Stimulated activated CD8-positive, alpha-beta memory T cell treated with anti-CD3 and anti-CD28 coated beads, Interleukin-2, amount 100 ng/mL, for 1 hour (primary cell): ENCODE measurements around the gene CSH1.
A peak's percentile ranks its signal among the peaks of the same experiment; 100 is the strongest.
"Not testable (repeated sequence)": the region's sequence is repeated elsewhere in the genome, so short reads cannot be mapped to it uniquely, and the experiment has no call there.

Experiments
- DNase-seq, 2 donors: peaks; one replicate each; pipeline ENCODE4 v3.0.0-alpha.2; 2020; ENCODE audit warnings: low read depth in 2 of 2

Gene CSH1

GRCh38 chr17:63928966-63929695 is 32.8 kb upstream of the CSH1 start:
- DNase-seq = no peak

DNA sequence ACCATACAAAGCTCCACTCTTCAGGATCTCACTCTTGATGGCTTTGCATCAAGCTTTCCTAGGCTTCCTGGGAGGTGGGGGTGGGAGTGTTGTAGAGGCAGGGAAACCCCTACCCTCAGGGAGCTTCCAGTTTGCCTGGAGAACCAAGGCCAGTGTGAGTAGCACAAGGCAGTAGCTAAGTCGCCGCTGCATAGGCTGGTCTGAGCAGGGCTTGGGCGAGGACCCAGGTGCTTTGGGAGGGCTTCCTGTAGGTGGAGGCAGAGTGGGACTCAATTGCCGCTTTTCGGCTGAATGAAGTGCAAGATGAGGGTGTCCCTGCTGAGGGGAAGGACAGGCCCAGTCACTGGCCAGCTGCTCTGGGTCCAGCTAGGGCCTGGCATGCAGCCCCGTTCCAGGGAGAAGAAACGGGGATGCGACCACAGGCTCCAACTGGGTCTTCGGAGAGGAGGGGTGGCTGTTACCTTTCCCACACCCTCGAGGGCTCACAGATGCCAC is 31.8 kb upstream of the CSH1 start:
- DNase-seq = no peak

DNA sequence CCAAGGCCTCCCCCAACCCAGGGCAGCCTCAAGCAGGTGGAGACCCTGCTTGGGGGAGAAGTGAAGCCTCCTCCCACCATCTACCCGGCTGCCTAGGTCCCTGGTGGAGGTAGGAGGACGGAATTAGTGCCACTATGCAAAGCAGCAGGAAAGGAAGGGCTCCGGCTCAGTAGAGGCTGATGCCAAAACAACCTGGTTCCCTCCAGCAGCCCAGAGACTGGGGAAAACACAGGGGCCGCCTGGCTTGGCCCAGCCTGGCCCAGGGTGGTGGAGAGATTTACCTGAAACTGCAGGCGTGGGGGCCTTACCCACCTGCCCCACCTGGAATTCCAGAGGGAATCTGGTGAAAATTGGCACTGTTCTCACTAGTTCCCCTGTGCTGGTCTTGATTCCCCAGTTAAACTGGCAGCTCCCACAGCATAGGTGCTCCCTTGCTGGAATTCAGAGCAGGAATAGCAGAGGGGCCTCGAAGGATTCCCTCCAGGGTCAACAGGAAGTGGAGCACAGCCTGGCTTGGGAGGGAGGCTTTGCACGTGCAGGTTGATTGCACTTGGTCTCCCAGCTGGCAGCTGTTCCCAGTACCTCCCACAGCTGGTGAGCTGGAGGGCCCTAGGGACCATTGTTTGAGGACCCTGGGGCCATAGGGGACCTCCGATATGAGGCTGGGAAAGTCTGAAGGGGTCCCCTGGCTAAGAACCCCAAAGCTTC is 31.2 kb upstream of the CSH1 start:
- no peak for DNase-seq

DNA sequence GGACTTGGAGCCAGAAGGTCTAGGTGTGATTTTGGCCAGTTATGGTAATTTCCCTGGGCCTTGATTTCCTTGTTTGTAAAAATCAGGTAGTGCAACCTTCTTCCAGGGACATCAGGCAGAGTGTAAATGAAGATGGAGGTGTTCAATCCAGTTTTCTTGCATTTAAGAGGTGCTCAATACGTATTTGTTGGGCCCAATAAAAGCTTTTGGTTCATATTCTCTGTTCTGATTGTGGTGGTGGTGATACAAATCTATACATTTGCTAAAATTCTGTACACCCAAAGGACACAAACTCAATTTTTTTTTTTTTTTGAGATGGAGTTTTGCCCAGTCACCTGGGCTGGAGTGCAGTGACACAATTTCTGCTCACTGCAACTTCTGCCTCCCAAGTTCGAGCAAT is 29.8 kb upstream of the CSH1 start:
- no peak for DNase-seq

- DNase-seq = no peak
Observed at GRCh38 chr17:63925615-63926014, 29.2 kb upstream of the CSH1 start.

DNA sequence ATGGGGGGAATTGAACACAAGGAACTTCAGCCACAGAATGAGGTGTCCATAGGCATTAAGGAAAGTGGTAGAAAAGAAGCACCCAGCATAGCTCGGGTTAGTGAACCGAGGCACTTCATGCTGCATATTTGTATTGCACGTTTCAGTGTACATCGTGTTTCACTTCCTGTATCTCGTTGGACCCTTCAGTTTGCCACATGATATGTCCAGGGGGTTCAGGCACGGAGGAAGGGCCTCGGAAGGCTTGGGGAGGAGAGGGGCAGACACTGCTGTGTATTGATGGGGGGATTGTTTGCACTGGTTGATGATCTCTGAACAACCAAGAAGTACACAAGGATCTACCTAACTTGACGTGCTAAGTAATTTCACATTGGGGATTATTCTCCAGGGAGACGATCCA is 26.0 kb upstream of the CSH1 start:
- DNase-seq = not testable (repeated sequence)

GRCh38 chr17:63920779-63921178 is 24.4 kb upstream of the CSH1 start:
- not testable (repeated sequence) for DNase-seq

- not testable (repeated sequence) for DNase-seq
Observed at GRCh38 chr17:63920050-63920449, 23.7 kb upstream of the CSH1 start.

DNA sequence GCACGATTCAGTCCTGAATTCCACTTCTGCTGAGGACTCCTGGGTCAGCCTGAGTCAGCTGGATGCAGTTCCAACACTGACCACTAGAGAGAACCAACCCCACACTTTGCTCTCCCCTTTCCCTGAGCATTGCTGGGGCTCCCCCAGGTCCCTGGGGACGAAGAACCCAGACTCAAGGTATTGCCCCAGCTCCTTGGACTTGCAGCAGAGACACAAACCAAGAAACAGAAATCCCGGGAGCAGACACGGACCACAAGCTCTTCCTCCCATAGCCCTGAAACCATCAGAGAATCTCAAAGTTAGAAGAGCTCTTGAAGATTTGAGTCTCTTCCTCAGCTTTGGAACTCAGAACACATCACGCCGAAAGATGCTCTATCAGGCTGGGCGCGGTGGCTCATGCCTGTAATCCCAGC is 22.9 kb upstream of the CSH1 start:
- peak; percentile 38 to 45 for DNase-seq

GRCh38 chr17:63918789-63919305 is 22.5 kb upstream of the CSH1 start, which contains the start of gene GH1:
TSS of gene GH1 (minus strand) at chr17:63918839. CDS start at chr17:63918776, 63 bp downstream.
- not testable (repeated sequence) for DNase-seq

DNA sequence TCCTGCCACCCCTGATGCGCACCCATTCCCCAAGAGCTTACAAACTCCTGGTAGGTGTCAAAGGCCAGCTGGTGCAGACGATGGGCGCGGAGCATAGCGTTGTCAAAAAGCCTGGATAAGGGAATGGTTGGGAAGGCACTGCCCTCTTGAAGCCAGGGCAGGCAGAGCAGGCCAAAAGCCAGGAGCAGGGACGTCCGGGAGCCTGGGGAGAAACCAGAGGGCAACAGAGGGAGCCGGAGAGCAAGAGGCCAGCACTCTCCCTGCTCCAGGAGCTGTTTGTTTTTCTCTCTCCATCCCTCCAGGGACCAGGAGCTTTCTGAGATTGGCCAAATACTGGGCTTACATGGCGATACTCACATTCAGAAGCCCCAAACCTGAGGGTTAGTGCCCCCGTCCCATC is 21.9 kb upstream of the CSH1 start:
- no peak for DNase-seq

- no peak for DNase-seq
Observed at GRCh38 chr17:63917646-63918045, 21.3 kb upstream of the CSH1 start.

GRCh38 chr17:63917206-63917605 is 20.8 kb upstream of the CSH1 start:
- DNase-seq = not testable (repeated sequence)

DNA sequence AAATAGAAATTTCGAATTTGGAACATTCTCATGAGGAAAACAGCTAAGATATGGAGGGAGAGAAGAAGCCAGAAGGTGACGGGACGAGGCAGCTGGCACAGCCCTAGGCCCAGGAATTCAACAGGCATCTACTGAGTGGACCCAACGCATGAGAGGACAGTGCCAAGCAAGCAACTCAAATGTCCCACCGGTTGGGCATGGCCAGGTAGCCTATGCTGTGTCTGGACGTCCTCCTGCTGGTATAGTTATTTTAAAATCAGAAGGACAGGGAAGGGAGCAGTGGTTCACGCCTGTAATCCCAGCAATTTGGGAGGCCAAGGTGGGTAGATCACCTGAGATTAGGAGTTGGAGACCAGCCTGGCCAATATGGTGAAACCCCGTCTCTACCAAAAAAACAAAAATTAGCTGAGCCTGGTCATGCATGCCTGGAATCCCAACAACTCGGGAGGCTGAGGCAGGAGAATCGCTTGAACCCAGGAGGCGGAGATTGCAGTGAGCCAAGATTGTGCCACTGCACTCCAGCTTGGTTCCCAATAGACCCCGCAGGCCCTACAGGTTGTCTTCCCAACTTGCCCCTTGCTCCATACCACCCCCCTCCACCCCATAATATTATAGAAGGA is 20.3 kb upstream of the CSH1 start:
- no peak for DNase-seq

- DNase-seq = not testable (repeated sequence)
Observed at GRCh38 chr17:63915753-63916152, 19.4 kb upstream of the CSH1 start.

DNA sequence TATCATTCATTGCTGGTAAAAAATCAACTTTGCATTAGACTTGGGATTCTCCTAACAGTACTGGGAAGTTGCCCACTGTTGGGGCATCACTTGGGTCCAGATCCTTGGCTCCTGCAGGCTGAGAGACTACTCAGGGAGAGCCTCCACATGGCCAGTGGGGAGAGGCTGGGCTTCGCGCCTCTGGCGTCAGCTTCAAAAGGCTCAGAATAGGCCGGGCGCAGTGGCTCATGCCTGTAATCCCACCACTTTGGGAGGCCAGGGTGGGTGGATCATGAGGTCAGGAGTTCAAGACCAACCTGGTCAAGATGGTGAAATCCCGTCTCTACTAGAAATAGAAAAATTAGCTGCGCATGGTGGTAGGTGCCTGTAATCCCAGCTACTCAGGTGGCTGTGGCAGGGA is 18.1 kb upstream of the CSH1 start:
- no peak for DNase-seq

DNA sequence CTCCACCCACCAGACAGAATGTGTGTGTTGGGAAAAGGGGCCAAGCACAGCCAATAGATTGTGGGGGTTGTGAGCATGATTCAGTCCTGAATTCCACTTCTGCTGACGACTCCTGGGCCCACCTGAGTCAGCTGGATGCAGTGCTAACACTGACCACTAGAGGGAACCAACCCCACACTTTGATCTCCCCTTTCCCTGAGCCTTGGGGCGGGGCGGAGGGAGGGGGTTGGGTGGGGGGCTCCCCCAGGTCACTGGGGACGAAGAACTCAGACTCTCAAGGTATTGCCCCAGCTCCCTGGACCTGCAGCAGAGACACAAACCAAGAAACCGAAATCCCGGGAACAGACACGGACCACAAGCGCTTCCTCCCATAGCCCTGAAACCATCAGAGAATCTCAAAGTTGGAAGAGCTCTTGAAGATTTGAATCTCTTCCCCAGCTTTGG is 15.3 kb upstream of the CSH1 start:
- peak; percentile 36 to 51 for DNase-seq

DNA sequence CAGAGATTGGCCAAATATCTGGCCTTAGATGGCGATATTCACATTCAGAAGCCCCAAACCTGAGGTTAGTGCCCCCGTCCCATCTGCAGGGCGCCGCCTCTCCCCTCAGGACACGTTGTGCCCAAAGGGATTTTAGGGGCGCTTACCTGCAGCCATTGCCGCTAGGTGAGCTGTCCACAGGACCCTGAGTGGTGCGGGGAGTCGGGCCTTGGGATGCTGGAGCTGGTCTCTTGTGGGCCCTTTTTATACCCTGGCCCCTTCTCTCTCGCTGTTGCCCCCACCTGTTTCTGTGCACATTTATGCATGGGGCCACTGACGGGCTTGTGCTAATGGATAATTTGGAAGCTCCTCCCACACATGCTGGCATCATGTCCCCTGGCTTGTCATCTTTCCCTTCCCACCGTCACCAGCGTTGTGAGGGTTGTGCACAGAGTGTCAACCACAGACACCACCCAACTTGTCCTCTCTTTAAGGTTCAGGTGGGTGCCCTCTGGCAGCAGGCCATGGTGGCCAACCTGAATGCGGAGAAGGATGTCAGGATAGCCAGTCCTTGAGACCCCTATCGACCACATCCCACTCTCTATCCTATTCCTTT is 14.8 kb upstream of the CSH1 start, which contains the start of gene CSHL1:
CSHL1 (minus strand) TSS at position 218 of the 595 bp plus-strand sequence; CDS start at position 156, 62 bp downstream.
- DNase-seq = no peak

DNA sequence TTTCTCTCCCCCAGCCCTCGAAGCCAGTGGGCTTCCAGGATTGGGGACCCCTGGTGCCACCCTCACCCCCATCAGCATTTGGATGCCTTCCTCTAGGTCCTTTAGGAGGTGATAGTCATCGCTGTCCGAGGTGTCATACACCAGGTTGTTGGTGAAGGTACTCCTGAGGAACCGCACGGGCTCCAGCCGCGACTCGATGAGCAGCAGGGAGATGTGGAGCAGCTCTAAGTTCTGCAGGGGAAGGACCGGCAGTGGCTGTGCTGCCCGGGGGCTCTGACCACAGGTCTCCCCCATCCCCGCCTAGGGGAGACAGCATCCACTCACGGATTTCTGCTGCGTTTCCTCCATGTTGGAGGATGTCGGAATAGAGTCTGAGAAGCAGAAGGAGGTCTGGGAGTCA is 13.7 kb upstream of the CSH1 start:
- no peak for DNase-seq

DNA sequence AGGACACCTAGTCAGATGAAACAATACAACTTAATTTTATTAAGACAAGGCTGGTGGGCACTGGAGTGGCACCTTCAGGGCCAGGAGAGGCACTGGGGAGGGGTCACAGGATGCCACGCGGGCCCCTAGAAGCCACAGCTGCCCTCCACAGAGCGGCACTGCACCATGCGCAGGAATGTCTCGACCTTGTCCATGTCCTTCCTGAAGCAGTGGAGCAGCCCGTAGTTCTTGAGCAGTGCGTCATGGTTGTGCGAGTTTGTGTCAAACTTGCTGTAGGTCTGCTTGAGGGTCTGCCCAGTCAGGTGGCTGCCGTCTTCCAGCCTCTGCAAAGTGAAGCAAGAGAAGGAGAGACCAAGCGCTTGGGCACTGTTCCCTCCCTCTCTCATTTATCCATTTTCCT is 13.2 kb upstream of the CSH1 start:
- DNase-seq = not testable (repeated sequence)

DNA sequence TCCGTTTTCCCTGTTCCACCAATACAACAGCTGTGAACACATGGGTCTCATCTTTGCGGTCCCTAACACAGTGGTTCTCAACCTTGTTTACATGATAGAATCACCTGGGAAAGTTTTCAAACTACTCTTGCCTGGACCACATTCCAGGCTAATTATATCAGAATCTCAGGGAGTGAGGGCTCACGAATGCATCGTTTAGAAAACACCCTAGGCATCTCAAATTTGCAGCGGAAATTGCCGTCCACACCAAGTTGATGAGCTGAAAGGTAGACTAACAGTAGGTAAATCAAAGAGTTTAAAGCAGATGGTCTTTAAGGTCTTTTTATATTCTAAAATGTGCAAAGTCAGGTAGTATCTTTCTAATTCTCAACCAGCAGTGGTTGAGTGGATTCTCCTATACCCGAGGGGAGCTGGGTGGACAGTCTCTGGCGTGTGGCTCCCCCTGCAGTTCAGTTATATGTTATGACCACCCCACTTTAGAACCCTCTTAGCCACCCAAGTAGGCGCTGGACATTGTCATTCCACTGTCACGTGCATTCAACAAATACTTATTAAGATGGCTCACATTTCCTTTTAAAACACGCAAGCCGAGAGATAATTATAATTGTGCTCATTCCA is 10.9 kb upstream of the CSH1 start:
- not testable (repeated sequence) for DNase-seq
